ENCODE results near the gene CDCA5.

DNA sequence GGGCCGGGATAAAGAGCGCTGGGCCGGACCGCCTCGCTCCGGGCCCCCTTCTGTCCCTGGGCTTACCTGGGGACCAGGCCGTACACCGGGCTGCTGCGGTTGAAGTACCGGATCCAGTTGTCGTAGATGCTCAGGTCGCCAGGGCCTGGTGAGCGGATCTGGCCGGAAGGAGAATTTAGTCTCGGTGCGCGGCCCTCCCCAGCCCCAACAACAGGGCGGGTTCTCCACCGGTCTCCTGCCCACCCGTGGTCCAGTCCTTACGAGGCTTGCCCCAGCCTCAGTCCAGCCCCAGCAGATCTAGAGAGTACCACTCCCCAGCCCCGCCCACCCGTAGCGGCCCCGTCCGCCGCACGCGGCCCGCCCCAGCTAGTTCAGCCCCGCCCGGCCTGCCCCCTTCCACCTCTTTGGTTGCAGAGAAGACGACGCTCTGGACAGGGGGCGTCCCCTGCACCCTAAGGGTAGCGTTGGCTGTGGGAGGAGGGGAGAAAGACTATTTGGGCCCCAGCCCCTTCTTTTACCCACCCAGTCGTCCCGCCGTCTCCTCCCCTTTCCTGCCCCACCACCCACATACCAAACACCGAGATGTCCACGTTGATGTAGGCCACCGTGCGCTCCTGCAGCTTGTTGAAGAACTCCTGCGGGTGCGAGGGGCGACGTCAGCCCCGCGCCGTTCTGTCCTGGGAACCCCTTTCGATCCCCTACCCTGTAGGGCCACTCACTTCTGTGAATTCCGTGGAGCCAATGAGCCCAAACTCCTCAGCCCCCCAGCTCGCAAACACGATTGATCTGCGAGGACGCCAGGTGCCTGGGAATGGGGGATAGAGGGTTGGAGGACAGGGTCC lies 36.0 kb downstream of the CDCA5 start:
- TF ChIP-seq CTCF (conservative IDR thresholded peaks at IDR 0.05; ENCODE audit: low read depth, low read length) (no peak), RAD21 (IDR thresholded peaks at IDR 0.05; ENCODE audit: low read length) (no peak), MAFK (IDR thresholded peaks at IDR 0.05; ENCODE audit: low read depth, low read length) (no peak), POLR2A (IDR thresholded peaks at IDR 0.05; ENCODE audit: low read depth, low read length) (no peak), SMC3 (IDR thresholded peaks at IDR 0.05; ENCODE audit: low read depth, low read length) (no peak), RFX5 (IDR thresholded peaks at IDR 0.05; ENCODE audit: low read depth, low read length) (no peak)
- TF ChIP-seq, protein P1, sequence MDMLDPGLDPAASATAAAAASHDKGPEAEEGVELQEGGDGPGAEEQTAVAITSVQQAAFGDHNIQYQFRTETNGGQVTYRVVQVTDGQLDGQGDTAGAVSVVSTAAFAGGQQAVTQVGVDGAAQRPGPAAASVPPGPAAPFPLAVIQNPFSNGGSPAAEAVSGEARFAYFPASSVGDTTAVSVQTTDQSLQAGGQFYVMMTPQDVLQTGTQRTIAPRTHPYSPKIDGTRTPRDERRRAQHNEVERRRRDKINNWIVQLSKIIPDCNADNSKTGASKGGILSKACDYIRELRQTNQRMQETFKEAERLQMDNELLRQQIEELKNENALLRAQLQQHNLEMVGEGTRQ (IDR thresholded peaks at IDR 0.05; ENCODE audit: low read depth, low read length), result no peak
